HUES6 (cell line): Measurements from ENCODE around the gene TP63.

Experiments
- H3K27ac ChIP-seq: 2 replicates; pipeline ENCODE4 v1.7.0; 2013; ENCODE audit warnings: low read depth, mild to moderate bottlenecking, low read length, inconsistent platforms
- H3K27me3 ChIP-seq: 2 replicates; pipeline ENCODE4 v1.6.1; 2013; ENCODE audit warnings: low read length; ENCODE audit not compliant: control insufficient read depth, insufficient read depth
- H3K36me3 ChIP-seq: 2 replicates; pipeline ENCODE4 v1.6.1; 2013; ENCODE audit warnings: low read length; ENCODE audit not compliant: control insufficient read depth, insufficient read depth
- H3K4me1 ChIP-seq: 2 replicates; pipeline ENCODE4 v1.6.1; 2013; ENCODE audit warnings: low read length; ENCODE audit not compliant: control insufficient read depth, insufficient read depth
- H3K4me3 ChIP-seq: 2 replicates; pipeline ENCODE4 v1.5.1; 2013; ENCODE audit warnings: low read depth, low read length
- H3K9ac ChIP-seq: one replicate; pipeline ENCODE4 v1.6.1; 2013; ENCODE audit warnings: mild to moderate bottlenecking, low read length
- H3K9me3 ChIP-seq: 2 replicates; pipeline ENCODE4 v1.6.1; 2013; ENCODE audit warnings: low read depth, low read length; ENCODE audit not compliant: control insufficient read depth, insufficient read depth

The TP63 gene

DNA sequence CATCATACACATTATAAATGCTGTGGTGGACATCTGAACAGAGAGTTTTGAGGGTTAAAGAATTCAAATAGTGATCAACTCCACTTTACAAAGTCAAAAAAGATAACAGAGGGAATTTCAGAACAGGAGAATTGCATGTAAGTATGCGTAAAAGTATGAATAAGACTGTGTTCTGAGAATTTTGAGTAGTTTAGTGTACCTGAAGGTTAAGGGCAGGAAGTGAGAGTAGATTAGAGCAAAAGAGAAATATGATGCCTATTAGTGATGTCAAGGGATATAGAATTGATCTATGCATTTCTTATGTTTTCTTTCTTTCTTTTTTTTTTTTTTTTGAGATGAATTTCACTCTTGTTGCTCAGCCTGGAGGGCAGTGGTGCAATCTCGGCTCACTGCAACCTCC lies 53.1 kb downstream of the TP63 start:
- Histone ChIP-seq H3K27ac (no peak overlapping the region), H3K9ac (no peak overlapping the region), H3K27me3 (no peaks in the 10 kb centered on the region), H3K4me1 (peaks cover 4% of the 10 kb centered on the region; the same call in 1 of the 2 replicates), H3K9me3 (no peaks in the 10 kb centered on the region), H3K4me3 (no peak overlapping the region), H3K36me3 (no peaks in the 10 kb centered on the region)

DNA sequence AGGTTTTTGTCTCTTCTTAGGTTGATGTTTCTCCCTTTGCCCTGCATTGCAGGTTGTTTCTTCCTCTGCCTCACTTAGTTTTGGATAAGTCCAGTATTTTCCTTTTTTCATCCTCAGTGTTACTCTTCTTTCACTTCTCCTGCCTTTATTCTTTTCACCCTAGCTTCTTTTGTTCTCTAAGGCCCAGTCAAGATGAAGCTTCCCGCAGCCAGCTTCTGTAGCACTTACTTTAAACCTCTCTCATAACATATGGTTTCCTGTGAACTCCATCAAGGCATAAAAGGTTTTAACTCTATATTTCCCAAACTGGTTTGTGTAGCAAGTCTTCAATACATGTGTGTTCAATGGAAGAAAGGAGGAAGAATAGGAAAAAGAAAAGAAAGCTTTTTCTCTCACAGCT lies 54.1 kb downstream of the TP63 start:
- Histone ChIP-seq H3K4me1 (peaks cover 4% of the 10 kb centered on the region; the same call in 1 of the 2 replicates), H3K9me3 (no peaks in the 10 kb centered on the region), H3K4me3 (no peak overlapping the region), H3K9ac (no peak overlapping the region), H3K27me3 (no peaks in the 10 kb centered on the region), H3K27ac (no peak overlapping the region), H3K36me3 (no peaks in the 10 kb centered on the region)

DNA sequence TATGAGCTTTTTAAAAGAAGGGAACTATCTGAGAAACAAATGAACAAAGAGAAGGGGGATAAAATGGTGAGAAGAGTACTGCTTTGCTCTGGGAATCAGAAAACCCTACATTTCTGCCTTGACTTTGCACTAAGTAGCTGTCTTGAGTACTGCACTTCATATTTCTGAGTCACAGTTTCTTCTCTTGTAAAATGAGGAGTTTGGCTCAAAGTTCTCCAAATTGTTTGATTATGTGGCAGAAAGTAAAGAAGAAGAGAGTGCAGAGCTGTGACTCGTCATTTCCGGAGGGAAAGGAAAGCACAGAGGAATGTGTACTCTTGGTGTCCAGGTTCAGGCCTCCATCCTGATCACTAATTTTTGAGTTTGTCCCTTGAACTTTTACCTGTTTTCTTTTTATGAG lies 54.7 kb downstream of the TP63 start:
- Histone ChIP-seq H3K9ac (no peak overlapping the region), H3K27ac (no peak overlapping the region), H3K4me1 (peaks cover 4% of the 10 kb centered on the region; the same call in 1 of the 2 replicates)

DNA sequence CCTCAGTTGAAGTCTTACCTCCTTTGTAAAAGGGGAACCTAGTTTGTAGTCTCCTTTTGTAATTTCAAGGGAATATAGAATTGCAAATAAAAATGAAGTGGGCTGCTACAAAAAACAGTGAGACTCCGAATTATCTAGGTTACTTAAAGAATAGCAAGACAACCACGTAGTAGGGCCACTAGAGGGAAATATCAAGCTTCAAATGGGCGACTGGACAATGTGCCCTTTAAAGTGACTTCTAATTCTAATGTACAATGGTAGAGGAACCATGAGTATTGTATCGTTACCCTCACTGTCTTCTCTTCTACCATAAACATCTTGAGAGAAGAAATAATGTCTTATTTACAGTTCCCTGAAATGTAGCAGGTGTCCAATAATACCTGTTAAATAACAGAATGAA lies 56.3 kb downstream of the TP63 start:
- Histone ChIP-seq H3K4me3 (no peak overlapping the region), H3K9ac (no peak overlapping the region), H3K36me3 (no peaks in the 10 kb centered on the region), H3K27ac (no peak overlapping the region), H3K9me3 (no peaks in the 10 kb centered on the region), H3K4me1 (peaks cover 4% of the 10 kb centered on the region; the same call in 1 of the 2 replicates), H3K27me3 (no peaks in the 10 kb centered on the region)

More for the DNA sequence above, 54.7 kb downstream of the TP63 start:
- Histone ChIP-seq H3K27me3 (no peaks in the 10 kb centered on the region), H3K36me3 (no peaks in the 10 kb centered on the region), H3K4me3 (no peak overlapping the region), H3K9me3 (no peaks in the 10 kb centered on the region)

DNA sequence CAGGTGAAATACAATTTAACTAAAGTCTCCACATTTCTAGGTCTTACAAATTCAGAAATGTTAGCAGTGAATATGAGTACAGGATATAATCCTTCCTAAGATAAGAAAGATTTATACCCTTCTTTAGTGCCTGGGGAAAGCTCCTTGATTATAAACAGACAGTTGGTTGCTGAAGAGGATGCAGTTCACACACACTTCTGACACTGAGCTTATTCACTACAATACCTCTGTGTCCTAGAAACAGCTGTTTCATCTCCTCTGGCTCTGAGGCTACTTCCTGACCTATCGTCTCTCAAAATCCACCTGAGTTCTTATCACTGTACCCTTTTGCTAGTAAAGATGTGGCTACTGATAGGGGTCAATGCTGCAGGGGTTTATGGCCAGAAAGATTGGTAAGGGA lies 57.1 kb downstream of the TP63 start:
- Histone ChIP-seq H3K27me3 (no peaks in the 10 kb centered on the region), H3K4me1 (peaks cover 4% of the 10 kb centered on the region; the same call in 1 of the 2 replicates), H3K27ac (no peak overlapping the region), H3K36me3 (no peaks in the 10 kb centered on the region), H3K9me3 (no peaks in the 10 kb centered on the region), H3K9ac (no peak overlapping the region), H3K4me3 (no peak overlapping the region)

DNA sequence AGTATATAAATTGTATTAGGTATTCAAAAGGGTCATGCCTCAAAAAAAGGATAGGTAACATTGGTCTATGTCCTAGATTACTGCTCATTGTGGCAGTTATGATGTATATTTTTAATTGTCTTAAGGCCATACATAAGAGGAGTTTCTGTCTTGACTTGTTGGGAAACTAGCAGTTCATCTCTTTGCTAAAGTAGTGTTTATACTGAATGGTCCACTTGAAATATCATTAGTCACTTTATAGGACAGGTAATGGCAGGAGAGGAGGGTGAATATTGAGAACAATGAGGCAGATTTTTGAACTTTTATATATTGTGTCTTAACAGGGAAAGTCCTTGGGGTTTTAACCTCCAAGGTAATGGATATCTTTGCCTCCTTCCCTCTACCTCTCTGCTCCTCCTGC lies 58.4 kb downstream of the TP63 start:
- Histone ChIP-seq H3K4me1 (peaks cover 4% of the 10 kb centered on the region; the same call in 1 of the 2 replicates), H3K4me3 (no peak overlapping the region), H3K27me3 (no peaks in the 10 kb centered on the region), H3K9me3 (no peaks in the 10 kb centered on the region), H3K9ac (no peak overlapping the region), H3K27ac (no peak overlapping the region), H3K36me3 (no peaks in the 10 kb centered on the region)

DNA sequence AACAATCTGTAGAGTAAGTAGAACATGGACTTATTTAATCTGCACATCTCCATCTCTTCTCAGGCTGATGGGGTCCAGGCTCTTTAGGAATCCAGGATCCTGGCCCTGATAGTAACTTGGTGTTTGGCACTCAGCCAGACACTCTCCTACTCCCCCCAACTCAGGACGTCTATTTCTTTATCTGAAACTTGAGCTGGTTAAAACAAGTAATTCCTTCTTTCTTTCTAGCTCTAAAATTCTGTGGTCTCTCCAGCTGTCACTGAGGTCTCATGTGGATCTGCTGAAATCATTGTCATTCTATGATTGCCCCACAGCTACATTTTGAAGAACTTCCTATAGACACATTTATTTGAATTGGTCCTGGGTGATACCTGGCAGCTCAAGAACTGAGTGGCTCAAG lies 59.0 kb downstream of the TP63 start:
- H3K36me3 ChIP-seq = no peaks in the 10 kb centered on the region
- H3K27ac ChIP-seq = no peak overlapping the region
- H3K4me3 ChIP-seq = no peak overlapping the region
- H3K4me1 ChIP-seq = peaks cover 4% of the 10 kb centered on the region; the same call in 1 of the 2 replicates
- H3K27me3 ChIP-seq = no peaks in the 10 kb centered on the region
- H3K9ac ChIP-seq = no peak overlapping the region
- H3K9me3 ChIP-seq = no peaks in the 10 kb centered on the region

DNA sequence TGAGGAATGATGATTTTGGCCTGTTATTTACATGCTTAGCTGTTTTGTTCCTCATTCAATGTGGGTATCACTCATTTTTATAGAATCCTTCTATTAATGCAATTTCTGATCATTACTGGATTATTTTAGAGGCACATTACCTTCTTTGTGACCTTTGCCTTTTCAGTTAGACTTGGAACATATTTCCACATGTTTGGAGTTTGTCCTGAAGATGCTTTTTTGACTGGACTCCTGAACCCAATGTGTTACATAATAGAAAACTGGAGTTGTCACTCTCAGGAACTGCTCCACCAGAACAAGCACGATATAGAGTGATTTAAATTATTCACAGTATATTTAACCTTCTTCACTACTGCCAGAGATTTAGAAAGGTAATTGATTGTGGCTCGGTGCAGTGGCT lies 59.5 kb downstream of the TP63 start:
- H3K27ac ChIP-seq = no peak overlapping the region
- no peaks in the 10 kb centered on the region for H3K27me3 ChIP-seq
- no peak overlapping the region for H3K4me3 ChIP-seq
- H3K4me1 ChIP-seq = peaks cover 4% of the 10 kb centered on the region; the same call in 1 of the 2 replicates
- H3K9ac ChIP-seq = no peak overlapping the region
- H3K9me3 ChIP-seq = no peaks in the 10 kb centered on the region
- H3K36me3 ChIP-seq = no peaks in the 10 kb centered on the region

DNA sequence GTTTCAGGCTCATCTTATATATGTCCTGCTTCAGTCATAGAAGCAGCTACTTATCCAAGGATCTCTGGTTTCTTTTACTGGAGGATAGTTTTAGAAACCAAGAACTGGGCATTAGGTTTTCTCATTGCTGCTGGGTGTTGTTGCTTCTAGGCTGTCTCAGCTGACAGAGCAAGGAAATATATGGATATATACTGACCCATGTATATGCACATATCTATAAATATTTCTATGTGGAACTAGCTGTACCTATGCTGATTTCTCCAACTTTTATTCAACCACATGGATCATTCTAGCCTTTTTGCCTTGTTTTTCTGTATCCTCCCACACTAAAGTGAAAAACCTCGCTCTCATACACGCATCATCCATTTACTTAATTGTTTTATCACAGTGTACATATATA lies 64.2 kb downstream of the TP63 start:
- no peaks in the 10 kb centered on the region for H3K9me3 ChIP-seq
- no peak overlapping the region for H3K9ac ChIP-seq
- no peak overlapping the region for H3K27ac ChIP-seq
- no peaks in the 10 kb centered on the region for H3K36me3 ChIP-seq
- no peaks in the 10 kb centered on the region for H3K4me1 ChIP-seq
- no peaks in the 10 kb centered on the region for H3K27me3 ChIP-seq
- H3K4me3 ChIP-seq = no peak overlapping the region

DNA sequence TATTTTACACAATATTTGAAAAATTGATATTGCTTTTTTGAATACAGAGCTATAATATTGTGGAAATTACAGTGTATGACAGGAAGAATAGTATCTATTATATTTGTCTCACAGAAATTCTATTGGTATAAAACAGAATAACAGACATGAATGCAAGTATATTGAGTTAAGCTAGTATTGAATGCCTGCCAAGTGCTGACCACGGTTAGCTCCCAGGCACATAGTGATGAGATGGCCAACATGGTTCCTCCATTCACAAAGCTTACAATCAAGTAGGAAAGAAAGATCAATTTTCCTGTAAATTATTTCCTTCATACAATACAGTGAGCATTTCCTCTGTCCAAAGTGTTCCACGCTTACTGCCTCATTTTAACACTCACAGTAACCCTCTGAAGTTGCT lies 67.6 kb downstream of the TP63 start:
- no peaks in the 10 kb centered on the region for H3K27me3 ChIP-seq
- H3K36me3 ChIP-seq = no peaks in the 10 kb centered on the region
- H3K9me3 ChIP-seq = no peaks in the 10 kb centered on the region
- no peak overlapping the region for H3K9ac ChIP-seq
- H3K4me1 ChIP-seq = peaks cover 6% of the 10 kb centered on the region
- H3K27ac ChIP-seq = no peak overlapping the region
- no peak overlapping the region for H3K4me3 ChIP-seq

DNA sequence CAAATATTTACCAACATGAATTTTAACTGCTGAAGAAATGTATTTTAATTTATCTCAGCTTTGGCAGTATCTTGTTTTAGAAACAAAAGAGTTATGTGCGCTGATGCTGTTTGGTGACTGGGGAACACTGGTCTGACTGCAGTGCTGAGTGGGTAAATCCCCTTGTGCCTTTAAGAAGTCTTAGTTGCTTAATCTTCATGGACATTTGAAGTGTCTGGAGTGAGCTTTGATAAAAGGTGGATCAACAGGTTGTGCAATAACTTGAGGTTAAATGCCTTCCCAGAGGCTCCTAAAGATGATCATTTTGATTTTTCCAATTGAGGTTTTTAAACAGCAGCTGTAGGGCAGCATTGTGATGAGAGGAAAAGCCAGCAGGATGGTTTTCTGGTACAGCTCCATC lies 68.7 kb downstream of the TP63 start:
- H3K27ac ChIP-seq = no peak overlapping the region
- no peak overlapping the region for H3K9ac ChIP-seq
- no peaks in the 10 kb centered on the region for H3K27me3 ChIP-seq
- H3K4me1 ChIP-seq = peaks cover 6% of the 10 kb centered on the region
- no peaks in the 10 kb centered on the region for H3K36me3 ChIP-seq
- no peaks in the 10 kb centered on the region for H3K9me3 ChIP-seq
- H3K4me3 ChIP-seq = no peak overlapping the region
